Tibial artery (tissue), 4 donors: ENCODE data around the gene GJB2.

Experiments used
- DNase-seq, 2 donors: peaks; one replicate each; pipeline ENCODE4 v3.0.0-alpha.2; 2019
- H3K27ac ChIP-seq, 2 donors: fragments of 200-600 bp; sonication (generic) in 1 of 2; 1 replicate in 1 of 2; 2 replicates in 1 of 2; pipeline ENCODE4 v1.5.1; 2018 to 2019; ENCODE audit warnings: mild to moderate bottlenecking in 1 of 2
- H3K27me3 ChIP-seq, 2 donors: fragments of 200-600 bp; sonication (generic) in 1 of 2; one replicate each; pipeline versions ENCODE4 v1.5.1 to v1.6.0; 2016 to 2019
- H3K36me3 ChIP-seq, 3 donors: fragments of 200-600 bp; sonication (generic) in 2 of 3; one replicate each; pipeline ENCODE4 v1.5.1; 2016 to 2019; ENCODE audit warnings: mild to moderate bottlenecking in 2 of 3
- H3K4me1 ChIP-seq, 4 donors: fragments of 200-600 bp; sonication (generic) in 2 of 4; 1 replicate in 3 of 4; 2 replicates in 1 of 4; pipeline ENCODE4 v1.5.1; 2016 to 2019
- H3K4me3 ChIP-seq, 2 donors: fragments of 200-600 bp; sonication (generic) in 1 of 2; 1 replicate in 1 of 2; 2 replicates in 1 of 2; pipeline ENCODE4 v1.5.1; 2018 to 2019; ENCODE audit warnings: mild to moderate bottlenecking in 2 of 2
- H3K9me3 ChIP-seq, 3 donors: fragments of 200-600 bp; sonication (generic) in 1 of 3; one replicate each; pipeline ENCODE4 v1.5.1; 2016 to 2019
- intact Hi-C: fragments of 100-400 bp; cut with DNase I; formaldehyde crosslinking; loops from one replicate; pipeline ENCODE4 v1.15.0; 2023; ENCODE audit warnings: low total_unique reads
- TF ChIP-seq, protein P1 (sequence below), 2 experiments: fragments of 200-600 bp in 1 of 2; fragments of 450-650 bp in 1 of 2; IDR thresholded peaks; one replicate each; pipeline ENCODE4 v1.5.1; 2017 to 2019; ENCODE audit warnings: antibody characterized with exemption in 2 of 2, mild to moderate bottlenecking in 1 of 2, moderate library complexity in 1 of 2

The GJB2 gene

GRCh38 chr13:20192836-20193161 is at the start of gene GJB2:
Gene GJB2 (minus strand): TSS chr13:20192938. CDS start chr13:20189581, 3,357 bp downstream.
- no peaks in the 10 kb centered on the region for H3K9me3 ChIP-seq
- intact Hi-C loops = no loop called here
- peaks cover 14 to 70% of the 10 kb centered on the region in 2 donors for H3K27me3 ChIP-seq
- no peak for DNase-seq
- H3K27ac ChIP-seq = no peak within 1 kb of the TSS
- peaks cover 0 to 28% (median 24%) of the 10 kb centered on the region in 4 donors for H3K4me1 ChIP-seq
- no peaks in the 10 kb centered on the region for H3K36me3 ChIP-seq
- TF ChIP-seq, protein P1, sequence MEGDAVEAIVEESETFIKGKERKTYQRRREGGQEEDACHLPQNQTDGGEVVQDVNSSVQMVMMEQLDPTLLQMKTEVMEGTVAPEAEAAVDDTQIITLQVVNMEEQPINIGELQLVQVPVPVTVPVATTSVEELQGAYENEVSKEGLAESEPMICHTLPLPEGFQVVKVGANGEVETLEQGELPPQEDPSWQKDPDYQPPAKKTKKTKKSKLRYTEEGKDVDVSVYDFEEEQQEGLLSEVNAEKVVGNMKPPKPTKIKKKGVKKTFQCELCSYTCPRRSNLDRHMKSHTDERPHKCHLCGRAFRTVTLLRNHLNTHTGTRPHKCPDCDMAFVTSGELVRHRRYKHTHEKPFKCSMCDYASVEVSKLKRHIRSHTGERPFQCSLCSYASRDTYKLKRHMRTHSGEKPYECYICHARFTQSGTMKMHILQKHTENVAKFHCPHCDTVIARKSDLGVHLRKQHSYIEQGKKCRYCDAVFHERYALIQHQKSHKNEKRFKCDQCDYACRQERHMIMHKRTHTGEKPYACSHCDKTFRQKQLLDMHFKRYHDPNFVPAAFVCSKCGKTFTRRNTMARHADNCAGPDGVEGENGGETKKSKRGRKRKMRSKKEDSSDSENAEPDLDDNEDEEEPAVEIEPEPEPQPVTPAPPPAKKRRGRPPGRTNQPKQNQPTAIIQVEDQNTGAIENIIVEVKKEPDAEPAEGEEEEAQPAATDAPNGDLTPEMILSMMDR (IDR thresholded peaks at IDR 0.05) = no peak
- peak within 1 kb of the TSS; percentile 40 to 53 for H3K4me3 ChIP-seq

DNA sequence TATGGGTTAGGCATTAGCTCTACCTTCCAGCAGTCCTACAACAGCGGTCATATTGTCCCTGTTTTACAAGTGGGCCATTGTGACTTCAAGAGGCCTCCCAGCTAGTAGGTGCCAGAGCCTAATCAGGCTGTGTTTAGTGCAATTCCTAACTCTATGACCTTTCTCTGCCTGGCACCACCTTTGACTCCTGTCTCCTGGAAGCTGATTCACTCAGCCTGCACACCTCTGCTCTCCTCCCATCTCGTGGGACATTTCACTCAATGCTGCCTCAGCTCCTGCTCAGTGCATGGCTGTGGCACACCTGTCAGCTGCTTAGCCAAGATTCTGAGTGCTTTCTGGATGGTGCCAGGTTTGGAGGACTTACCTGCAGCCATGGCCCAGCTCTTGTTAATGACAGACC is 48.9 kb upstream of the GJB2 start:
- DNase-seq = no peak
- TF ChIP-seq, protein P1 (IDR thresholded peaks at IDR 0.05) = no peak
- H3K9me3 ChIP-seq = no peaks in the 10 kb centered on the region

GRCh38 chr13:20239748-20240147 is 47.0 kb upstream of the GJB2 start:
- intact Hi-C loops = no loop called here
- TF ChIP-seq, protein P1 (IDR thresholded peaks at IDR 0.05) = no peak
- peaks cover 0 to 7% of the 10 kb centered on the region in 2 donors for H3K27me3 ChIP-seq
- no peak overlapping the region for H3K27ac ChIP-seq
- no peaks in the 10 kb centered on the region for H3K36me3 ChIP-seq
- no peaks in the 10 kb centered on the region for H3K9me3 ChIP-seq
- no peak for DNase-seq
- no peaks in the 10 kb centered on the region for H3K4me1 ChIP-seq
- no peak overlapping the region for H3K4me3 ChIP-seq

More for the DNA sequence above, 48.9 kb upstream of the GJB2 start:
- H3K27ac ChIP-seq = no peak overlapping the region
- no peaks in the 10 kb centered on the region for H3K36me3 ChIP-seq
- H3K27me3 ChIP-seq = peaks cover 0 to 4% of the 10 kb centered on the region in 2 donors
- intact Hi-C loops = no loop called here
- H3K4me1 ChIP-seq = no peaks in the 10 kb centered on the region
- no peak overlapping the region for H3K4me3 ChIP-seq

- Histone ChIP-seq H3K36me3 (no peaks in the 10 kb centered on the region), H3K4me1 (peaks cover 0 to 16% (median 13%) of the 10 kb centered on the region in 4 donors), H3K27me3 (peaks cover 0 to 36% of the 10 kb centered on the region in 2 donors), H3K9me3 (no peaks in the 10 kb centered on the region), H3K4me3 (no peak overlapping the region), H3K27ac (no peak overlapping the region)
- TF ChIP-seq, protein P1 (IDR thresholded peaks at IDR 0.05) = no peak
- intact Hi-C loops = no loop called here
- no peak for DNase-seq
Observed at GRCh38 chr13:20232556-20233277, 40.0 kb upstream of the GJB2 start.

- DNase-seq = no peak
- Histone ChIP-seq H3K27ac (no peak within 1 kb of the TSS), H3K4me3 (peak within 1 kb of the TSS in 1 of 2 donors; percentile 28)
Observed at GRCh38 chr13:20231839-20232555, 39.3 kb upstream of the GJB2 start, which contains the start of gene GJB6. Gene GJB6 (minus strand): TSS chr13:20232319. CDS start chr13:20223480, 8,839 bp downstream.

More at GRCh38 chr13:20231839-20232555, 39.3 kb upstream of the GJB2 start, which contains the start of gene GJB6:
- TF ChIP-seq, protein P1 (IDR thresholded peaks at IDR 0.05) = no peak
- intact Hi-C loops = no loop called here
- H3K9me3 ChIP-seq = no peaks in the 10 kb centered on the region
- H3K36me3 ChIP-seq = no peaks in the 10 kb centered on the region
- peaks cover 0 to 16% (median 13%) of the 10 kb centered on the region in 4 donors for H3K4me1 ChIP-seq
- H3K27me3 ChIP-seq = peaks cover 0 to 36% of the 10 kb centered on the region in 2 donors
